HG03521 (cell line): ENCODE results near the gene GCH1.
"Not testable (repeated sequence)": the region's sequence is repeated elsewhere in the genome, so short reads cannot be mapped to it uniquely, and the experiment has no call there.

Experiments used
- ATAC-seq: cut with Tn5 transposase; IDR thresholded peaks from one replicate; pipeline ENCODE4 v1.9.1; 2021; ENCODE audit warnings: mild to moderate bottlenecking, moderate library complexity; ENCODE audit not compliant: unreplicated experiment

GCH1 gene

GRCh38 chr14:54875648-54876047 is 27.0 kb downstream of the GCH1 start:
- not testable (repeated sequence) for ATAC-seq

- not testable (repeated sequence) for ATAC-seq
These were observed 32.2 kb downstream of the GCH1 start for GRCh38 chr14:54870154-54871090.

GRCh38 chr14:54867011-54867410 is 35.6 kb downstream of the GCH1 start:
- no peak for ATAC-seq

DNA sequence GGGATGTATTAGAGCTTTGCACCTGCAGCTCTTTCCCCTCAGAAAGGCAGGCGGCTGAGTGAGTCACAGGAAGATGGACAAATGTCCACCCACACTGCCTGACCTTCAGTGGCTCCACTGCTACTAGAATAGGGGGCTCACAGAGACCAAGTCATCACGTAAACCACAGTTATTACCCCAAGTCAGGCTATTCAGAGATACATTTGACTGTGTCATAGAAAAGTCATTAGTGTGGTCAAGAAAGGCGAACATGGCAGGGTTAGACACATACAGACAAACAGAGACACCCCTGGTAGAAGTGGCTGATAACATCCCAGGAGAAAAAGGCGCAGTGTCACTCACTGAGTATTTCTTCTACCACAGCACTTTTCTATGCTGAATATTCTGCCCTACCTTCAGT is 36.0 kb downstream of the GCH1 start:
- ATAC-seq: no peak

- ATAC-seq: no peak
These were observed 38.1 kb downstream of the GCH1 start for GRCh38 chr14:54864526-54864925.

GRCh38 chr14:54857830-54858269 is 44.8 kb downstream of the GCH1 start:
- no peak for ATAC-seq

DNA sequence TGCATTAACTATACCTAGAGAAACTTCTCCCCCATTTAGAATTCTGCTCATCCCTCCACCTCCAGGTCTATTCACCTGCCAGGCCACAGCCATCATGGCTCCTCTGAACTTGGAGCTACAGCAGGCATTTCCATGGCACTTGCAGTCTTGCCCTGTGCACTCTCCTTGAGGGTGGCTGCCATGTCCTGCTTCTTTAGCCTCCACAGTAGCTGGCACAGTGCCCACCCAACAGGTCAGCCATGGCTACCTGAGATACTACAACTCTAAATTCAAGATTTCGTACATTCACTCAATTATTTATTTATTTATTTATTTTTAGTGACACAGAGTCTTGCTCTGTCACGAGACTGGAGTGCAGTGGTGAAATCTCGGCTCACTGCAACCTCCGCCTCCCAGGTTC is 46.5 kb downstream of the GCH1 start:
- no peak for ATAC-seq

DNA sequence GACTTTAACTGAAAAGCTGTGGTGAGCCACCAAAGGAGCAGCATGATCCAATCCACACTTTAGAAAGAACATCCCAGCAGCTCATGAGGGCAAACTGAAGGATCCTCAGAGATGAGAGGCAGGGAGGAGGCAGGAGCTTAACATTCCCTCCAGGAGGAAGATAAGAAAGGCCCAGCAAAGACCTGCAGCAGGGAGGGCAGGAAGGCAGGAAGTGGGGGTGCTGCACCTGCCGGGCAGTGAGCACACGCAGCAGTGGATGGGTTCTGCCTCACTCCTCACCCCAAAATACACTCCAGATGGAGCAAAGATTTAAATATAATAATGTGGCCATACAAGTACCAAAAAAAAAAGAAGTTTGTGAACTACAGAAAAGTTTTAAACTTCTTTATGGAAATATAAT is 48.4 kb downstream of the GCH1 start:
- ATAC-seq: no peak

DNA sequence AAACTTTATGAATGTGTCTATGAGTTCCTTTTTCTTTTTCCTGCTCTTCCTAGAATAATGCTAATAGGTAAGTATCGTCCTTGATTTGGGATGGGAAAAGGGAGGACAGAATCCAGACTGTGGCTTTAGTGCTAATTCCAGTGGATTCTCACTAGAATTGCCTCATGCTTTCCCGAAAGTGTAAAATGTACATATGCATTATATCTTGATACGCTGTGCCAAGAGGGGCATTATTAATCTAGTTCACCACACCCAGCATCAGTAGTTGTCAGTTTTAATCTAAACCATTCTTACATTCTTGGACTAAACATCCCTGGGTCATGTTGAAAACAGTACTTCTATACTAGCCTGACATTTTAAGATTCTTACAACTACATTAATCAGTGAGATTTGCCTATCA is 49.3 kb downstream of the GCH1 start:
- ATAC-seq: no peak

GRCh38 chr14:54852215-54852614 is 50.4 kb downstream of the GCH1 start:
- ATAC-seq: no peak

DNA sequence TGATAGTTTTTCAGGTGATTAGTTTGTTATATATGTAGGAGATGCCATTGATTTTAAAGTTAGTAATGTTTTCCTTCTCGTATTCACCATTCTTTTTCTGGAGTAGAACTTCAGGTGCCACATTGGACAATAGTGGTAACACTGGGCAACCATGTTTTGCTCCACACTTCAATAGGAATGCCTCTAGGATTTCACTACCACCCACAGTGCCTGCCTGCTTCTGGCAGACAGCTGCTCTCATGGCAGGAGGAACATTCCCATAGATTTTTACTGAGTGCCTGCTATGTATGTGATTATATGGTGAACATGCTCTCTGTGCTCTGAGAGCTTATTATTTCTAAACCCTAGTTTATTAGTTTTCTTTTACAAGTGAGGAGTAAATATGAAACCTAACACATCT is 53.7 kb downstream of the GCH1 start:
- no peak for ATAC-seq

GRCh38 chr14:54845641-54846040 is 57.0 kb downstream of the GCH1 start:
- ATAC-seq: no peak

DNA sequence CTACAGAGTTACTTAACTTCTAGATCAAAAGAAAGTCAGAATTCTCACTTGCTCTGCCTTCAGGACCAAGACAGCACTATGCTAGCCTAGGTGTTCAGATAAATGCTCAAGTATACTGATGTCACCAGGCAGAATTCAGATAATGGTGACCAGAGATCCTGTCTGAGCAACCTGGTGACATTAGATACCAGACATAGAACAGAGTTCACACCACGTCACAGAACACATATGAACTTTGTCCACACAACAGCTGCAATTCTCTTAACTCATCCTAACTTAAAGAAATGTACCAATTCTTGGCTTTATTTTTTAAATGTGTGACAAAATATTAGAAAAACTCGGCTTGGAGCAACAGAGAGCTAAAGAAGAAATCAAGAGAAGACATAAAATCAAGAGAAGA is 58.1 kb downstream of the GCH1 start:
- no peak for ATAC-seq

DNA sequence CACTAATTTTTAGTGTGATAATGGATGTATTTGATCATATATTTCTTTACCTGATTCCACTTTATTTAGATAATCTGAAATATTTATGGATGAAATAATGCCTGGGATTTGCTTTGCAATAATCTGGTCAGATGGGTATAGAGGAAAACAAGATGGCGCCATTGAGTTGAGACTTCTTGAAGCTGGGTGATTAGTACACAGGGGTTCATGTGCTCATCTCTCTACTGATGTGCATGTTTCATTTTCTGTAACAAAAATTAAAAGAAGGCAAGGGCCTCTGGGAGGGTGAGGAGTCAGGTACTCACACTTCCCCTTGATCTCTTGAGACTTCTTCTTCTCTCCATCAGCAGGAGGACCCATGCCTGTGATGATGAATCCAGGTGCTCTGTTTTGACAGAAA is 61.8 kb downstream of the GCH1 start:
- no peak for ATAC-seq

- ATAC-seq: no peak
These were observed 62.3 kb downstream of the GCH1 start for GRCh38 chr14:54840336-54840735.

DNA sequence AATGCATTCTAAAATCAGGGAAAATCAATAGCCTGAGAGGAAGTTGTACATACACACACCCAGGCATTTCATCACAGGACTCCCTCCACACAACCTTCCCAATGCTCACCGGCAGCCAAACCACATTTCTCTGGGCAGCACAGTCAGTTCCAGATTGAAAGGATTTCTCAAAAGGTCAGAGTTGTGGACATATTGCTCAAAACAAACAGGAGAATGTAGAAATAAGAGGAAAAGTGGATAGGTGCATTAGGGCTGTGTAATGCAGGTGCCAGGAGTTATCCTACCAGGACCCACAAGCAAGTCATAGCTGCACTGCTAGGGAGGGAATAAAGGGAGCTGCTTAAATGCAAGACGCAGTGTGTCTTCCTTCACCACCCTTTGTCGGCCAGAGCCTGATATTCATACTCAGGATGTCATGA is 62.9 kb downstream of the GCH1 start:
- no peak for ATAC-seq

GRCh38 chr14:54838931-54839512 is 63.6 kb downstream of the GCH1 start:
- ATAC-seq: no peak

DNA sequence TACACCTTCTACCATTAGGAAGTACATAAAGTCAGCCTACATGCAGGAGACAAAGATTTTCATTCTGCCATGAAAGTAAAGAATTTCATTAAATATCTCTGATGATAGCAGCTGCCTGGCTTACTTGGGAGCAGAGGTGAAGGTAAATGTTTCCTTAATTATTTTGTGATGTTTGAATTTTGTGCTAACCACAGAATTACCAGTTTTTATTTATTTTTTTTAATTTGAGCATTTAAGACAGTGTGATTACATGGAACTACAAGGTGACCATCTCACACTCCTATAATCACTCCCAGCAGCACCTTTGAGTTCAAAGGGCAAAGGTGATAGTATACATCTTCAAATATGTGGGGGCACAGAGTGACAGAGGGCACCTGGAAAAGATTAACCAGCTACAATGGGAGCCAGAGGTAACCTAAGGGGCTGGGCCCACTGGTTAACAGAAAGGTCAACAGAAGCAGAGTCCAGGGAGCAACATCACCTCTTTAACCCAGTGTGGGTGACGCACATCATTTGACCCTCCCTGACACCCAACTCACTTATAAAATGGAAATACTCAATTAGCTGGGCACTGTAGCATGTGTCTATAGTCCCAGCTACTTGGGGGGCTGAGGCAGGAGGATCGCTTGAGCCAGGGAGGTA is 65.0 kb downstream of the GCH1 start:
- no peak for ATAC-seq

DNA sequence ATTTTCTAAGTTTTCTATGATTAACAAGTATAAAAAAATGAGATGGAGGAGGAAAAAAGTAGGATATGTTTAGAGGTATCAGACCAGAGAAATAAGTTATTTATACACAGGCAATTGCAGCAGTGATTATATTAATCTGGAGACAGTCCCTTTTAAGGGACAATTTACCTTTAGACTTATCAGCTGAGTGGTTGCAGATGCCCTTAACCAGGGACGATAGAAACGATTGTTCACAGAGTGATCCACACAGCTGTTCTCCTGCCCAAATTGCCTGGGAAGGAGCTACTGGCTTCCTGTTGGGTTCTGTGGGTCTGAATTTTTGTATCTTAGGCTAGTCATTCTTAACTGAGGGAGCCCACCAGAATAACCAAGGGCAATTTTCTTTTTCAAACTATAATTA is 66.4 kb downstream of the GCH1 start:
- ATAC-seq: no peak

DNA sequence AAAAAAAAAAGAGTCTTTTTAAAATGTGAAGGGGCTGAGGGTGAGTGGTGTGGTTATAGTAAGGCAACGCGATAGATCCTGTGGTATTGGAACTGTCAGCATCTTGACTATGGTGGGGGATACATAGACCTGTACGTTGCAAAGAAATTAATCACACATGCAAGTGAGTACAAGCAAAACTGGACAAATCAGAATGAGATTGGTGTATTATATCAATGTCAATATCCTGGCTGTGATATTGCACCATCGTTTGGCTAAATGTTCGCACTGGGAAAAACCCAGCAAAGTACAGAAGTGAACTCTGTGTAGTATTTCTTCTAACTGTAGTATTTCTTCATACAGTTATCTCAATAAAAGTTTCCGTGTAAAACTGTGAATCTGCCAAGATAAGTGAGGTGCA is 67.9 kb downstream of the GCH1 start:
- ATAC-seq: no peak

DNA sequence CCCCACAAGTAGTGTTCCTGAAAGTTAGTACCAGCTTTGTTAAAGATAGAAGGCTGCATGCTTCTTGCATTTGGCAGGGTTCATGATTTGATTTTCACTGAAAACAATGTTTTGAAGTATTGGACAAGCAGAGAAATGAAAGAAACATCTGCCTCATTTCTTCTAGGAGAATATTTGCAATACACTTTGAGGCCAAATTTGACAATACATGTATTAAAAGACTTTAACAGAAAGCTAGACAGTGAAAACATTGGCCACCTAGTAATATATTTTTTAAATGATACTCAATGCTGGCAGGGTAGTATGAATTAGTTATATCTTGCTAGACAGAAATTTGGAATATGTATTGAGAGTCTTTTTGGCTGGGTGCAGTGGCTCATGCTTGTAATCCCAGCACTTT is 68.5 kb downstream of the GCH1 start:
- no peak for ATAC-seq

- no peak for ATAC-seq
These were observed 72.0 kb downstream of the GCH1 start for GRCh38 chr14:54830650-54831049.
